GM10248 (cell line): Measurements from ENCODE around the gene RREB1.

Source experiments
- CTCF ChIA-PET: fragments of 300-600 bp; sonication (Branson Sonifier 250); formaldehyde crosslinking; extraction: SDS; loops from one replicate; lab custom pipeline; 2021; ENCODE audit warnings: antibody characterized with exemption; lab: Yijun Ruan, JAX
- POLR2A ChIA-PET: fragments of 350-650 bp; sonication (Branson Sonifier 250); formaldehyde crosslinking; extraction: SDS; loops from one replicate; lab custom pipeline; 2020; ENCODE audit warnings: antibody characterized with exemption; lab: Yijun Ruan, JAX
- DNase-seq: peaks from one replicate; pipeline ENCODE4 v3.0.0; 2012; ENCODE audit errors: extremely low spot score
- TF ChIP-seq, protein P1 (sequence below): IDR thresholded peaks from 2 replicates; pipeline ENCODE4 v1.5.1; 2012; ENCODE audit warnings: mild to moderate bottlenecking, low read depth; ENCODE audit errors: extremely low read depth, missing control alignments, control extremely low read depth

Gene RREB1

DNA sequence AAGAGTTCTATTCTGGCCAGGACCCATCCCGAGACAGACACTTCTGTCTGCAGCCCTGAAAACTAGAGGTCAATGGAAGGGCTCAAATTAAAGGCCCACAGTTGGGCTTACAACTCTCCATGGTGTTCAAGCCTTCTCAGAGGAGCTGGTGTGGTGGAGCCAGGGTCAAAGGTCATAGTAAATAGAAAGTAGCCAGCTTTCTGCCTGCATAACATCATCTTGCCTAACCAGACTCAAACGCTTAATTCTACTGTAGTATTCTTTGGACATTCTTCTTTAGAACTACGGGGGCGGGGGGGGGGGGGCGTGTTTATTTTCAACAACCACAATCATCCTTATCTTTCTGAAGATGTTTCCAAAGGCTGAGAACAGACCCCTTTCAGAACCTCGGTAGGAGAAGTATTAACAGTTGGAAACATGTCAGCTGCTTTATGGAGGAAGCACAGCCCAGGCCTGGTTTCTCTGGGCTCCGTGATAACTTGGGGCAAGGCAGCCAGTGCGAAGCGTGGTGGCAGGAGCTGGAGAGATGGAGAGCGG lies 1.5 kb upstream of the RREB1 start:
- CTCF ChIA-PET = interaction anchor here (0.9 to 1.6 kb wide), 7 partner anchors 11 to 429 kb away, joined by 3 to 6 read pairs (median 3); no protein-coding TSS in a partner anchor
- TF ChIP-seq, protein P1, sequence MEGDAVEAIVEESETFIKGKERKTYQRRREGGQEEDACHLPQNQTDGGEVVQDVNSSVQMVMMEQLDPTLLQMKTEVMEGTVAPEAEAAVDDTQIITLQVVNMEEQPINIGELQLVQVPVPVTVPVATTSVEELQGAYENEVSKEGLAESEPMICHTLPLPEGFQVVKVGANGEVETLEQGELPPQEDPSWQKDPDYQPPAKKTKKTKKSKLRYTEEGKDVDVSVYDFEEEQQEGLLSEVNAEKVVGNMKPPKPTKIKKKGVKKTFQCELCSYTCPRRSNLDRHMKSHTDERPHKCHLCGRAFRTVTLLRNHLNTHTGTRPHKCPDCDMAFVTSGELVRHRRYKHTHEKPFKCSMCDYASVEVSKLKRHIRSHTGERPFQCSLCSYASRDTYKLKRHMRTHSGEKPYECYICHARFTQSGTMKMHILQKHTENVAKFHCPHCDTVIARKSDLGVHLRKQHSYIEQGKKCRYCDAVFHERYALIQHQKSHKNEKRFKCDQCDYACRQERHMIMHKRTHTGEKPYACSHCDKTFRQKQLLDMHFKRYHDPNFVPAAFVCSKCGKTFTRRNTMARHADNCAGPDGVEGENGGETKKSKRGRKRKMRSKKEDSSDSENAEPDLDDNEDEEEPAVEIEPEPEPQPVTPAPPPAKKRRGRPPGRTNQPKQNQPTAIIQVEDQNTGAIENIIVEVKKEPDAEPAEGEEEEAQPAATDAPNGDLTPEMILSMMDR = no peak
- no peak for DNase-seq
- POLR2A ChIA-PET = interaction anchor here (0.7 to 1.3 kb wide), 2 partner anchors 10 to 32 kb away, joined by 3 to 4 read pairs; no protein-coding TSS in a partner anchor

GRCh38 chr6:7106752-7107577 lies 796 bp upstream of the RREB1 start:
- TF ChIP-seq, protein P1 = peak; percentile 22
- peak; percentile 68 for DNase-seq
- ChIA-PET POLR2A (interaction anchor here (0.7 to 1.3 kb wide), 2 partner anchors 10 to 33 kb away, joined by 3 to 4 read pairs; no protein-coding TSS in a partner anchor), CTCF (interaction anchor here (0.6 to 1.5 kb wide), 5 partner anchors 11 to 430 kb away, joined by 3 to 6 read pairs (median 3); no protein-coding TSS in a partner anchor)

- ChIA-PET POLR2A (no interaction called here), CTCF (no interaction called here)
- TF ChIP-seq, protein P1 = no peak
- no peak for DNase-seq
Observed at GRCh38 chr6:7108196-7108963, 619 bp downstream of the RREB1 start.

DNA sequence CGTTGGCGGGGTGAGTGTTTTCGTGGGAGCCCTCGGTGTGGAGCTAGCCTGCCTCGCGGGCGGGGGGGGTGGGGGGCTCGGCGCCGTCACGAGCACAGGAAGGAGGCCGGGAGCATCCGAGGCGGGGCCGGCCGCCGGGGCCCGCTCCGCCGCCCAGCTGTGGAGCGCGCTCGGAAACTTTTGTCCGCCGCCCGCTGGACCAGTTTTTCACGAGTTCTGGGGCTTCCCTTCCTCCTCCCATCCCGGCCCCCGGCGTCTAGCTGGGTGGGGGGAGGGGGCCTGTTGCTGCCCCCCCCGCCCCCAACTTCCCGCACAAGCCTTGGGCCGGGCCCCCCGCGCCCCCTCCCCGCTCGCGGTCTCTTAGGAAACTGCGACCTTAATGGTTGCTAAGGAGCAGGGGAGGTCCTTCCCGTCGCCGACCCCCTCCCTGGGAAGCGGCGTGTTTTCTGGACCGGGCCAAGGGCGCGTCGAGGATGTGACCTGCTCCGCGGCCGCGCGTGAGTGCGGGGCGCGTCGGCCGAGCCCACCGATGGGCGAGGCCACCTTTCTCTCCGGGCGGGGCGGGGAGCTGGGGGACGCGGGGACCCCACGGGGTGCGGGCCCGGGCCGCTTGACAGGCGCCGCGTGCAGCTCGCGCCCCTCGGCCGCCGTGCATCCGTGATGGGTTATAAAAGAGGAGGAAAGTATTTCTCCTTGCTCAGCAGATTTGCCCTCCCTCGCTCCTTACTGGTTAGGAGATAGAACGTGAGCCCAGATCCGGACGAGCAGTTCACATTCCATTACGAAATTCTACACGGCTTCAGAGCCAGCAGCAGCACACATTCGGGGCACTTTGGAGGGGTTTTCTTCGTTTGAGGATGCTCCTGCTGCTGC lies 1.4 kb downstream of the RREB1 start:
- CTCF ChIA-PET = interaction anchor here (1.6 to 2.7 kb wide), 3 partner anchors 19 to 51 kb away, joined by 3 to 14 read pairs (median 7); no protein-coding TSS in a partner anchor
- peak; percentile 55 for DNase-seq
- TF ChIP-seq, protein P1 = no peak
- POLR2A ChIA-PET = no interaction called here

GRCh38 chr6:7110092-7110792 lies 2.5 kb downstream of the RREB1 start:
- DNase-seq = no peak
- ChIA-PET POLR2A (no interaction called here), CTCF (interaction anchor here (1.6 to 2.7 kb wide), 5 partner anchors 15 to 433 kb away, joined by 3 to 14 read pairs (median 4); no protein-coding TSS in a partner anchor)
- TF ChIP-seq, protein P1 = no peak
